HG03442 (cell line): ENCODE data around the gene WNT6.

ENCODE experiments used
- ATAC-seq: cut with Tn5 transposase; IDR thresholded peaks from one replicate; pipeline ENCODE4 v1.9.1; 2021; ENCODE audit warnings: mild to moderate bottlenecking, moderate library complexity; ENCODE audit not compliant: unreplicated experiment

WNT6 gene

GRCh38 chr2:218856896-218857243 lies 2.7 kb upstream of the WNT6 start:
- no peak for ATAC-seq

- no peak for ATAC-seq
Observed at GRCh38 chr2:218857371-218858137, 2.1 kb upstream of the WNT6 start.

- ATAC-seq, result no peak
Observed at GRCh38 chr2:218858138-218858445, 1.5 kb upstream of the WNT6 start.

- ATAC-seq, result no peak
Observed at GRCh38 chr2:218858671-218859555, 692 bp upstream of the WNT6 start.

GRCh38 chr2:218859988-218860831 lies 605 bp downstream of the WNT6 start:
- ATAC-seq, result no peak

GRCh38 chr2:218860950-218861381 lies 1.4 kb downstream of the WNT6 start:
- ATAC-seq, result no peak

GRCh38 chr2:218861645-218862318 lies 2.2 kb downstream of the WNT6 start:
- no peak for ATAC-seq

GRCh38 chr2:218863021-218863520 lies 3.5 kb downstream of the WNT6 start:
- ATAC-seq, result no peak

GRCh38 chr2:218865396-218865795 lies 5.8 kb downstream of the WNT6 start:
- no peak for ATAC-seq

GRCh38 chr2:218865999-218866398 lies 6.4 kb downstream of the WNT6 start:
- no peak for ATAC-seq

- no peak for ATAC-seq
Observed at GRCh38 chr2:218867900-218868299, 8.3 kb downstream of the WNT6 start.

- no peak for ATAC-seq
Observed at GRCh38 chr2:218869064-218869463, 9.5 kb downstream of the WNT6 start.

- ATAC-seq, result no peak
Observed at GRCh38 chr2:218870984-218871344, 11.4 kb downstream of the WNT6 start.

- no peak for ATAC-seq
Observed at GRCh38 chr2:218871345-218872302, 12.0 kb downstream of the WNT6 start.

- ATAC-seq, result no peak
Observed at GRCh38 chr2:218872645-218873358, 13.2 kb downstream of the WNT6 start.

- no peak for ATAC-seq
Observed at GRCh38 chr2:218873359-218874194, 14.0 kb downstream of the WNT6 start.

- ATAC-seq, result no peak
Observed at GRCh38 chr2:218875692-218876246, 16.2 kb downstream of the WNT6 start.
